Adipose tissue (tissue), 3 donors: Measurements from ENCODE around the gene MAGT1. TPM values are rescaled to one million over a fixed set of nuclear protein-coding genes. Genes with fewer than 3 reads are reported as not detected.
"Not testable (repeated sequence)": the region's sequence is repeated elsewhere in the genome, so short reads cannot be mapped to it uniquely, and the experiment has no call there.

Source experiments
- H3K27ac ChIP-seq: one replicate; pipeline ENCODE4 v1.5.1; 2013; ENCODE audit warnings: low read depth, low read length
- WGBS, 3 donors: extraction: QIAGEN DNeasy Blood & Tissue Kit; methylation state at CpG; one replicate each; pipeline ENCODE4 v1.1.7; 2013; 5-methylcytosine and 5-hydroxymethylcytosine counted together
- polyA plus RNA-seq, 3 donors: library from polyadenylated mRNA; stranded (reverse); fragments of 200-250 nt; gene quantifications; one replicate each; pipeline ENCODE4 v1.2.3, GENCODE V29; 2013
- donor health status: healthy with polysubstance abuse.
- donor health status: Bipolar disorder and iron deficiency.
- donor health status: healthy.

MAGT1 gene
- polyA plus RNA-seq, 3 donors, result 10.9 to 21.3 (median 17.8) TPM

DNA sequence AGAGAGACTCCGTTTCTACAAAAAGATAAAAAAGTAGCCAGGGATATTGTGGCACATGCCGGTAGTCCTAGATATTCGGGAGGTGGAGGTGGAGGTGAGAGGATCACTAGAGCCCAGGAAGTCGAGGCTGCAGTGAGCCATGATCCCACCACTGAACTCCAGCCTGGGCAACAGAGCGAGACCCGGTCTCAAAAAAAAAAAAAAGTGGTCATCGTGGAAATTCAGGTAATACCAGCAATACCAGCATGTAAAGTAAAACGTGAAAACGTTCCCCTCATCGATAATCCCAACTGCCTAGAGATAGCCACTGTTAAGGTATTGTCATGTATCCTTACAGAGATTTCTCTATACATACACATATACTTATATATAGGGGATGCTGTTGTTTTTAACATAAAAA lies 1.5 kb downstream of the MAGT1 start:
- no peak overlapping the region for H3K27ac ChIP-seq

DNA sequence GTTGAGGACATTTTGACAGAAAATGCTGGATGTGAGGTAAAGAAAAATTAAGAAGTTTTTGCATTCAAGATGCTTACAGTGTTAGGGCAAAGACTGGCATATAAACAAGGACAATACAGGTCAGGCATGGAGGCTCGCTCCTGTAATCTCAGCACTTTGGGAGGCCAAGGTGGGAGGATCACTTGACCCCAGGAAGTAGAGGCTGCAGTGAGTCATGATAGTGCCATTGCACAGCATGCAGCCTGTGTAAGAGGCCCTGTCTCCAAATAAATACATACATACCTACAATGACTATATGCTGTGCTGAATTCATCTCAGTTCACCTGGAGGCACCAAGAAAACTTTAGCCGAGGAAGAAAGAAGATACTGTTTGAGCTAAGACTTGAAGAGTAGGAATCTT lies 2.3 kb downstream of the MAGT1 start:
- WGBS, 3 donors, result 84 to 96% (median 87%) methylated on average over 2 of the region's 2 CpGs
- H3K27ac ChIP-seq, result no peak overlapping the region

More for the DNA sequence above, 1.5 kb downstream of the MAGT1 start:
- WGBS, 3 donors, result 29 to 79% (median 67%) methylated on average over 7 to 10 of the region's 10 CpGs

DNA sequence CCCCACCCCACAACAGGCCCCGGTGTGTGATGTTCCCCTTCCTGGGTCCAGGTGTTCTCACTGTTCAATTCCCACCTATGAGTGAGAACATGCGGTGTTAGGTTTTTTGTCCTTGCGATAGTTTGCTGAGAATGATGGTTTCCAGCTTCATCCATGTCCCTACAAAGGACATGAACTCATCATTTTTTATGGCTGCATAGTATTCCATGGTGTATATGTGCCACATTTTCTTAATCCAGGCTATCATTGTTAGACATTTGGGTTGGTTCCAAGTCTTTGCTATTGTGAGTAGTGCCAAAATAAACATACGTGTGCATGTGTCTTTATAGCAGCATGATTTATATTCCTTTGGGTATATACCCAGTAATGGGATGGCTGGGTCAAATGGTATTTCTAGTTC lies 13.8 kb downstream of the MAGT1 start:
- WGBS, 3 donors, result 69 to 92% (median 83%) methylated on average over 3 to 4 of the region's 4 CpGs

DNA sequence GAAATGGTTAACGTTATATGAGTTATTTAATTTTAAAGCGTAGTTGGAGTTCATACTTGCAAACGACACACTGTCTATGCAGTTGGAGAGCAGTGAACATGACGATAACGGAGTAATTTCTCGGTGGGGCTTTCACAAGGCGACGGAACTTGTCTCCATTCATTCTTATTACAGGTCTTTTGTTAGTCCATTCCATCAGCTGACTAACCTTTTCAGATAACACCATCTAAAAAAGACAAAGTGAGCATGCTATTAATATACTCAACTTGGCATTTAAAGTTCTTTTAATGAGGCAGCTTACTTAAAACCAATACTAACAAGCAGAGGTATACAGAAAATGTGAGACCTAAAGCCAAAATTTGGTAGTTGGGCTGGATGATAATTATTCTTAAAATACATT lies 19.9 kb downstream of the MAGT1 start:
- H3K27ac ChIP-seq, result no peak overlapping the region
- 87 to 98% (median 97%) methylated on average over 8 of the region's 8 CpGs for WGBS, 3 donors

More for the DNA sequence above, 13.8 kb downstream of the MAGT1 start:
- not testable (repeated sequence) for H3K27ac ChIP-seq

DNA sequence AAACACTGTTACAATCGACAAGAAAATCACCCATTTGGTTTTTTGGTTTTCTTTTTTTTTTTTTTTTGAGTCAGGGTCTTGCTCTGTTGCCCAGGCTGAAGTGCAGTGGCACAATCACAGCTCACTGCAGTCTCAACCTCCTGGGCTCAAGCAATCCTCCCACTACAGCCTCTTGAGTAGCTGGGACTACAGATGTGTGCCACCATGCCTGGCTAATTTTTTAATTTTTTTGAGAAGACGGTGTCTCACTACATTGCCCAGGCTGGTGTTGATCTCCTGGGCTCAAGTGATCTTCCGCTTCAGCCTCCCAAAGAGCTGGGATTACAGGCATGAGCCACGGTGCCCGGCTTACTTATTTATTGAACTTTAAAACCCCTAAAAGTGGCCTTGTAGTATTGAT lies 63.7 kb downstream of the MAGT1 start:
- H3K27ac ChIP-seq, result not testable (repeated sequence)
- WGBS, 3 donors, result 77 to 99% (median 88%) methylated on average over 5 of the region's 5 CpGs

DNA sequence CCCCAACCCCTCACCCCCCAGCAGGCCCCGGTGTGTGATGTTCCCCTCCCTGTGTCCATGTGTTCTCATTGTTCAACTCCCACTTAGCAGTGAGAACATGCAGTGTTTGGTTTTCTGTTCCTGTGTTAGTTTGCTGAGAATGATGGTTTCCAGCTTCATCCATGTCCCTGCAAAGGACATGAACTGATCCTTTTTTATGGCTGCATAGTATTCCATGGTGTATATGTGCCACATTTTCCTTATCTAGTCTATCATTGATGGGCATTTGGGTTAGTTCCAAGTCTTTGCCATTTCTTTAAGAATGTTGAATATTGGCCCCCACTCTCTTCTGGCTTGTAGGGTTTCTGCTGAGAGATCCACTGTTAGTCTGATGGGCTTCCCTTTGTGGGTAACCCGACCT lies 73.2 kb downstream of the MAGT1 start:
- WGBS, 3 donors, result 89 to 100% (median 97%) methylated on average over 2 of the region's 2 CpGs
- H3K27ac ChIP-seq, result not testable (repeated sequence)

DNA sequence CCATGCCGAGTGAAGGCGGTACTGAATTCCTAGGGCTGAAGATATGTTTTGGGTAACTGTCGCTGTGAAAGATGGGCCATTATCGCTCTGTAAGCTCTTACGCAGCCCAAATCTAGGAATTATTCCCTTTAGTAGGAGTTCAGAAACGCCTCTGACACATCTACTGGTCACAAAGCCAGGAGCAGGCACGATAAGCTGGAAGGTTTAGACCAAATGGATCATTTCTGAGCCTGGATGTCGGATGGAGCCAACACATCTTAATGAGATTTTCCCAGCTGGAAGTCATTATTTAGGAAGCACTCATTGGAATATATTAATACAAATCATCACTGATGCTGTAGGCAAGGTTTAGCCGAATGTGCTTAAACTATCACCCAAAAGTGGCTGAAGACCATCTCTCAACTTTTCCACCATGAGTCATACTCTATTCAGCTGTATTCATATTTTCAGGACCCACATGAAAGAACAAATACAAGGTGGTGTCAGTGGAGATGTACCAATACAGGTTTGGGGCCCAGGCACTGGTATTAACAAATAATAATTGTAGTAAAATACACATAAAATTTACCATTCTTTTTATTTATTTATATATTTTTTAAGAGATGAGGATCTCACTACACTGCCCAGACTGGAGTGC lies 75.0 kb downstream of the MAGT1 start:
- 70 to 89% (median 77%) methylated on average over 9 of the region's 9 CpGs for WGBS, 3 donors
- H3K27ac ChIP-seq, result no peak overlapping the region

DNA sequence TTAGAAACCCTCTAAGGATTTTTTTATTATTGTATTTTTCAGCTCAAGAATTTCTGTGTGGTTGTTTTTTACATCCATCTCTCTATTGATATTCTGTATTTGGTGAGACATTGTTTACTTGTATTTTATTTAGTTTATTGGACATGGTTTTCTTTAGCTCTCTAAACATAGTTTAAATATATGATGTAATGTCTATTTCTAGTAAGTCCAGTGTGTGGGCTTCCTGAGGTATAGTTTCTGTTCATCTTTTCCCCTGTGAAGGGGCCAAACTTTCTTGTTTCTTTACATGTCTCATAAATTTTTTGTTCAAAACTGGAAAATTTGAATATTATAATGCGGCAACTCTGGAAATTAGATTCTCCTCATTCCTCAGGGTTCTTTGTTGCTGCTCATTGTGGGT lies 81.0 kb downstream of the MAGT1 start:
- no peak overlapping the region for H3K27ac ChIP-seq
- 98 to 100% (median 100%) methylated on average over 1 of the region's 1 CpG for WGBS, 3 donors

DNA sequence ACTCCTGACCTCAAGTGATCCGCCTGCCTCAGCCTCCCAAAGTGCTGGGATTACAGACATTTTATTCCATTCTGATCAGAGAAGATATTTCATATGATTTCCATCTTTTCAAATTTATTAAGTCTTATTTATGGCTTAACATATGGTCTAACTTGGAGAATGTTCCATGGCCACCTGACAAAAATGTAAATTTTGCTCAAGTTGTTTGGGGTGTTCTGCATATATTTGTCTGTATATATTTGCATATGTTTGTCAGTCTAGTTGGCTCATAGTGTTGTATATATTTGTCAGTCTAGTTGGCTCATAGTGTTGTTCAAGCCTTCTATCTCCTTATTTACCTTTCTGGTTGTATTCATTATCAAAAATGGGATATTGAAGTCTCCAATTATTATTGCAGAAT lies 93.0 kb downstream of the MAGT1 start:
- H3K27ac ChIP-seq, result no peak overlapping the region

DNA sequence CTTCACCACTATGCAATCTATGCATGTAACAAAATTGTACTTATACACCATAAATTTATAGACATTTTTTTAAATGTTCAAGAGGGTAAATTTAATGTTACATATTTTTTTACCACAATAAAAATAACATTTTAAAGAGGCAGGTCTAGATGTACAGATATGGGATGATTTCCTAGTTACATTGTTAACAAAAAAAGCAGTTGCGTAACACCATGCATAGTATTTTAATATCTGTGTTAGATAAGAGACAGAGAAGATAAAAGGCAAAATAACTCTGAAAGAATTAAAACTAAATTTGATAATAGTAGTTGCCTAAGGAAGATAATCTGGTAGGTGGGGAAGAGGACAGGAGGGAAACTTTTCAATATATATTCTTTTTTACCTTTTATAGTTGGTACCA lies 100.1 kb downstream of the MAGT1 start:
- 91 to 94% (median 92%) methylated on average over 1 of the region's 1 CpG for WGBS, 3 donors
- no peak overlapping the region for H3K27ac ChIP-seq

More for the DNA sequence above, 93.0 kb downstream of the MAGT1 start:
- 75 to 100% (median 88%) methylated on average over 1 of the region's 1 CpG for WGBS, 3 donors

DNA sequence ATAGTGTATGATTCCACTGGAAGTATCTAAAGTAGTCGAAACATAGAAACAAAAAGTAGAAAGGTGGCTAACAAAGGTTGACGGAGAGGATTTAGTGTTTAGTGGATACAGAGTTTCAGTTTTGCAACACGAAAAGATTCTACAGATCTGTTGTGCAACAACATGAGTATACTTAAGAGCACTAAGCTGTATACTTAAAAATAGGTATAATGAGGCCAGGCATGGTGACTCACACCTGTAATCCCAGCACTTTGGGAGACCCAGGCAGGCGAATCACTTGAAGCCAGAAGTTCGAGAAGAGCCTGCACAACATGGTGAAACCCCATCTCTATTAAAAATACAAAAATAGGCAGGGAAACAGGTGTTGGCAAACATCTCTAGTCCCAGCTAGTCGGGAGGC lies 101.3 kb downstream of the MAGT1 start:
- WGBS, 3 donors, result 84 to 93% (median 89%) methylated on average over 6 of the region's 6 CpGs
- H3K27ac ChIP-seq, result no peak overlapping the region

DNA sequence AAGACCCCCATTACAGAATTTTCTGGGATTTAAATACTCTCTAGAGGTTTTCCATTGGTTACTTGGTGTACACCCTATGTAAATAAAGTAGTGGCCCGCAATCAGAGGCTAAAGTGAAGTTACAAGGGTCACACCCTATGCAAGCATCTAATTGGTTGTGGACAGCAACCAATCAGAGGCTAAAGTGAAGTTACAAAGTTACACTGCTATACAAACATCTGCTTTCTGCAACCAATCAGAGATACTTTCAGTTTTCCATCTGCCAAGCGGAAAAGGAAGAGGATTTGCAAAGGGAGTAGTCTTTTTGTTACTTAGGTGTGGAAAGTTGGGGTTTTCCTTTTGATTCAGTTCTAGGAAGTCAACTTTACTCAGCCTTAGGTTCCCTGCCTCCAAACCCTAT lies 107.2 kb downstream of the MAGT1 start:
- no peak overlapping the region for H3K27ac ChIP-seq
- 14 to 69% (median 49%) methylated on average over 2 of the region's 2 CpGs for WGBS, 3 donors

DNA sequence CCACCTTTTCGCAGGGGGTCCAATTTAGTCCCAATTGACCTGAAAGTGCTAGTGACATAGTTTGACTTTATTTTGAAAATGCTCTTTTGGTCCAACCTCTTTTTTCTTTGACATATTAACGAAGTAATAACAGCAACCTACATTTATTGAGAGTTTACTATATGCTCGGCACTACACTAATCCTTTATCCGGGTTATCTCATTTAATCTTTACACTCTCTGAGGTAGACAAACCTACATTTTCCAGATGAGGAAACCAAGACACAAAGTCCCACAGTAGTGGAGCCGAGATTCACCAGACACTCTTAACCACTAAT lies 108.9 kb downstream of the MAGT1 start:
- 18 to 40% (median 27%) methylated on average over 5 of the region's 5 CpGs for WGBS, 3 donors

DNA sequence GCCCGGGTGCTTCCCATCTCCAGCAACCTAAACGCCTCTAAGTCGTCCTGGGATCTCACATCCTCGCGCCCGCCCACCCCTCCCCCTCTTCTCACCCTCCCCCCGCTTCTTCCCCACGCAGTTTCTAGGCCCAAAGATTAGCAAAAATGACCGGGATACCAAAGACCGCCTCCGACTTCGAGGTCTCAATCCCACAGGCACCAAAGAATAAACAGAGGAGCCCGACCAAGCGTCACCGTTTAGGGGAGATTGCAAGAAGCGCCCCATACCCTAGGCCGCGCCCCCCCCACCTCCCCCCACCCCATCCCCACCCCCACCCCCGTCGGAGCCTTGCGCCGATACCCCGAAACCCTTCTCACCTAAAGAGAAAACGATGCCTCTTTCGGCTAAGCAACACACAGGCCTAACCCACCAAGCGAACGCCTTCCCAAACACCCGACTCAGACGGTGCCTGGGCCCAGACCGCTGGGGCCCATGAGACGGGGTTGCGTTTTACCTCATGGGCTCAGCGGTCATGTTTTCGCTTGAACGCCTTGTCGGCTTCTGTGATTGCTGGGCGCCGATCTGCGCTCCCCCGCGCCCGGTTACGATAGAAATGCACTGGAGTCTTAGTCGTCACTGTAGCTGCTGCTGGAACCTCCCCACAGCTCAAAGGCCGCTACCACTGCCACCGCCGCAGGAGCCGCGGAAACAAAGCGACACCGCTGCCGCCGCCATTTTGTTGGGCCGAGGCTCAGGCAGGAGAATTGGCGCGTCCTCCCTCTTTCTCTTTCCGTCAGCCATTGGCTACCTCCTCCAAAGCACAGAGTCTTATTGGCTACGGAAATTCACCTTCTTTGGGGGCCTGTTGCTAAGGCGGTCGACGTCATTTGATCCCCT lies 109.5 kb downstream of the MAGT1 start, which contains the start of gene ATRX:
Gene ATRX, minus strand, starts transcription at position 731 of the 879 bp plus-strand sequence. Its CDS starts 215 bp downstream, at position 516.
- no peak within 1 kb of the TSS for H3K27ac ChIP-seq
- 0 to 33% (median 0%) methylated on average over 49 to 59 of the region's 61 CpGs for WGBS, 3 donors

More for the DNA sequence above, 108.9 kb downstream of the MAGT1 start:
- H3K27ac ChIP-seq, result no peak overlapping the region

DNA sequence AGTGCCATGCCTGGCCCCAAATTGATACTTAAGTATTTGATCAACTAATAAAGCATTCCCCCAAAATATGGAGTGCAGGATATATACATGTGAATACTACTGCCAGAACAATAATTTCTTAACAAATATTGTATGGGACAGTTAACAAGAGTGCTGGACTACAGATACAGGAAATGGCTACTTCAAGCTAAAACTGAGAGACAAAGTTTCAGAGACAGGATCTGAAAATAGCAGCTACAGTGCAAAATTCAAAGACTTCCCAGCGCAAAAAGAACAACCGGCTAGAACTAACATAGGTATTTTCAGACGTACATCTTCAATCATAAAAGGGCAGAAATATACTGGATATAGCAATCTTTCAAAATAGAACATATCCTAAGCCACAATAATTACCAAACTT lies 115.5 kb downstream of the MAGT1 start:
- WGBS, 3 donors, result 39 to 68% (median 55%) methylated on average over 3 of the region's 3 CpGs
- H3K27ac ChIP-seq, result no peak overlapping the region

DNA sequence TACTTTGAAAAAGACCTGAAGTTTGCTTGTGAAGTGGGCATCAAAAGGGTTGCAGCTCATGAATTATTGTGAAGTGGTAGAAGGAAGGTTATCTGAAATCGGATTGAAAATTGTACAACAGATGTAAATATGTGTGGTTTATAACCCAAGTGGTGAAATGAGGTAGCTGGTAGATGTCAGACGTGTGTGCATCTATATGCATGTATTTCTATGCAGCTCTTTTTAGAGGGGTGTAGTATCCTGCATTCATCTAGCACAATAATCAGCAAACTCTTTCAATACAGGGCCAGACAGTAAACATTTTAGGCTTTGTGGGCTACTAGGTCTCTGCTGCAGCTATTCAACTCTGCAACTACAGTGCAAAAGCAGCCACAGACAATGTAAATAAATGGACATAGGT lies 118.6 kb downstream of the MAGT1 start:
- WGBS, 3 donors, result 30 to 51% (median 36%) methylated on average over 2 of the region's 2 CpGs
- no peak overlapping the region for H3K27ac ChIP-seq
